Fibroblast of lung (primary cell): ENCODE results near the gene LEKR1.
"Not testable (repeated sequence)": the region's sequence is repeated elsewhere in the genome, so short reads cannot be mapped to it uniquely, and the experiment has no call there.

Source experiments
- EZH2 ChIP-seq: IDR thresholded peaks from 2 replicates; pipeline ENCODE4 v1.5.1; 2012; ENCODE audit warnings: low read length, control low read depth, mild to moderate bottlenecking; ENCODE audit errors: missing control alignments
- TF ChIP-seq, protein P1 (sequence below), 2 donors: IDR thresholded peaks in 1 of 2; conservative IDR thresholded peaks in 1 of 2; 1 replicate in 1 of 2; 2 replicates in 1 of 2; pipeline ENCODE4 v1.5.1; 2011 to 2012; ENCODE audit warnings: low read length in 2 of 2, control low read depth in 1 of 2, inconsistent platforms in 1 of 2, low read depth in 1 of 2, mild to moderate bottlenecking in 1 of 2

DNA sequence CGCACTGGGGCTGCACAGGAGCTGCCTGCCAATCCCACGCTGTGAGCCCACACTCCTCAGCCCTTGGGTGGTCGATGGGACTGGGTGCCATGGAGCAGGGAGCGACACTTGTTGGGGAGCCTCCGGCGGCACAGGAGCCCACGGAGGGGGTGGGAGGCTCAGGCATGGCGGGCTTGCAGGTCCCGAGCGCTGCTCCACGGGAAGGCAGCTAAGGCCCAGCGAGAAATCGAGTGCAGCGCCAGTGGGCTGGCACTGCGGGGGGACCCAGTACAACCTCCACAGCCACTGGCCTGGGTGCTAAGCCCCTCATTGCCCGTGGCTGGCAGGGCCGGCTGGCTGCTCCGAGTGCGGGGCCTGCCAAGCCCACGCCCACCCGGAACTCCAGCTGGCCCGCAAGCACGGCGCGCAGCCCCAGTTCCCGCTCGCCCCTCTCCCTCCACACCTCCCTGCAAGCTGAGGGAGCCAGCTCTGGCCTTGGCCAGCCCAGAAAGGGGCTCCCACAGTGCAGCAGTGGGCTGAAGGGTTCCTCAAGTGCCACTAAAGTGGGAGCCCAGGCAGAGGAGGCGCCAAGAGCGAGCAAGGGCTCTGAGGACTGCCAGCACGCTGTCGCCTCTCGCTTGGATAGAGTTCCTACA lies 3.4 kb upstream of the LEKR1 start:
- not testable (repeated sequence) for TF ChIP-seq EZH2
- TF ChIP-seq, protein P1, sequence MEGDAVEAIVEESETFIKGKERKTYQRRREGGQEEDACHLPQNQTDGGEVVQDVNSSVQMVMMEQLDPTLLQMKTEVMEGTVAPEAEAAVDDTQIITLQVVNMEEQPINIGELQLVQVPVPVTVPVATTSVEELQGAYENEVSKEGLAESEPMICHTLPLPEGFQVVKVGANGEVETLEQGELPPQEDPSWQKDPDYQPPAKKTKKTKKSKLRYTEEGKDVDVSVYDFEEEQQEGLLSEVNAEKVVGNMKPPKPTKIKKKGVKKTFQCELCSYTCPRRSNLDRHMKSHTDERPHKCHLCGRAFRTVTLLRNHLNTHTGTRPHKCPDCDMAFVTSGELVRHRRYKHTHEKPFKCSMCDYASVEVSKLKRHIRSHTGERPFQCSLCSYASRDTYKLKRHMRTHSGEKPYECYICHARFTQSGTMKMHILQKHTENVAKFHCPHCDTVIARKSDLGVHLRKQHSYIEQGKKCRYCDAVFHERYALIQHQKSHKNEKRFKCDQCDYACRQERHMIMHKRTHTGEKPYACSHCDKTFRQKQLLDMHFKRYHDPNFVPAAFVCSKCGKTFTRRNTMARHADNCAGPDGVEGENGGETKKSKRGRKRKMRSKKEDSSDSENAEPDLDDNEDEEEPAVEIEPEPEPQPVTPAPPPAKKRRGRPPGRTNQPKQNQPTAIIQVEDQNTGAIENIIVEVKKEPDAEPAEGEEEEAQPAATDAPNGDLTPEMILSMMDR (conservative IDR thresholded peaks at IDR 0.05 in 1 of 2, IDR thresholded peaks at IDR 0.05 in 1 of 2; ENCODE audit: low read depth in 1 of 2, low read length in 2 of 2), result not testable (repeated sequence)
